Brain microvascular endothelial cell (primary cell): ENCODE results near the gene DUSP23.

ENCODE experiments used
- DNase-seq: peaks from one replicate; pipeline ENCODE4 v3.0.0-alpha.2; 2020
- H3K27ac ChIP-seq: fragments of 250-450 bp; sonication (Bioruptor Pico); 2 replicates; pipeline ENCODE4 v1.5.1; 2020; ENCODE audit warnings: mild to moderate bottlenecking, moderate library complexity
- H3K27me3 ChIP-seq: fragments of 250-450 bp; sonication (Bioruptor Pico); replicated peaks from 2 replicates; pipeline ENCODE4 v1.5.1; 2020; ENCODE audit warnings: mild to moderate bottlenecking
- H3K36me3 ChIP-seq: fragments of 250-450 bp; sonication (Bioruptor Pico); replicated peaks from 2 replicates; pipeline ENCODE4 v1.5.1; 2020; ENCODE audit warnings: mild to moderate bottlenecking
- H3K4me3 ChIP-seq: 2 replicates; pipeline ENCODE4 v1.5.1; 2011; ENCODE audit warnings: low read depth, mild to moderate bottlenecking, control low read depth, low read length, moderate library complexity
- in situ Hi-C: cut with HindIII; loops from 2 replicates; pipeline ENCODE4 v1.10.0; 2017; ENCODE audit warnings: low sequenced_read_pairs, low pct_ligation_motif_present
- TF ChIP-seq, protein P1 (sequence below): IDR thresholded peaks from 2 replicates; pipeline ENCODE4 v1.5.1; 2011; ENCODE audit warnings: low read depth, mild to moderate bottlenecking, moderate library complexity, low read length, control low read depth, inconsistent platforms; ENCODE audit errors: missing control alignments

Gene DUSP23

DNA sequence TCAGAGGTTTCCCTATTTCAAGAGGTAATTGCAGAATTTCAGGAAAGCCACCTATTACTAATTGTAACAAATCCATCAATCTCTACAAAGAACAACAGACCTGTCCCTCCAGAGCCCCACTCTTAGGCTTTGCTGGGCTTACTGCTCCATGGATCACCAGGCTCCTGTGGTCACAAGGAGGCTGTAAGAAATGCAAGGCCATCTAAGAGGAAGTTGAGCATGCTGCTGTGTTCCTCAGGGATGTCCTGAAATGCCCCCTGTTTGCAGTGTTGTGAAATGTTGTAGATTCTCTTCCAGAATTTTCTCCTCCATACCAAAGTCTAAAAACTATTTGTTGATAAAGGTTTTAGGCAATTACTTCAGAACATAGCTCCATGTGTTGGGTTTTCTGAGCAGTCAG is 24.4 kb upstream of the DUSP23 start:
- Histone ChIP-seq H3K27me3 (no peaks in the 10 kb centered on the region), H3K4me3 (no peak overlapping the region), H3K27ac (no peak overlapping the region), H3K36me3 (no peaks in the 10 kb centered on the region)
- DNase-seq, result no peak
- in situ Hi-C loops, result no loop called here
- TF ChIP-seq, protein P1, sequence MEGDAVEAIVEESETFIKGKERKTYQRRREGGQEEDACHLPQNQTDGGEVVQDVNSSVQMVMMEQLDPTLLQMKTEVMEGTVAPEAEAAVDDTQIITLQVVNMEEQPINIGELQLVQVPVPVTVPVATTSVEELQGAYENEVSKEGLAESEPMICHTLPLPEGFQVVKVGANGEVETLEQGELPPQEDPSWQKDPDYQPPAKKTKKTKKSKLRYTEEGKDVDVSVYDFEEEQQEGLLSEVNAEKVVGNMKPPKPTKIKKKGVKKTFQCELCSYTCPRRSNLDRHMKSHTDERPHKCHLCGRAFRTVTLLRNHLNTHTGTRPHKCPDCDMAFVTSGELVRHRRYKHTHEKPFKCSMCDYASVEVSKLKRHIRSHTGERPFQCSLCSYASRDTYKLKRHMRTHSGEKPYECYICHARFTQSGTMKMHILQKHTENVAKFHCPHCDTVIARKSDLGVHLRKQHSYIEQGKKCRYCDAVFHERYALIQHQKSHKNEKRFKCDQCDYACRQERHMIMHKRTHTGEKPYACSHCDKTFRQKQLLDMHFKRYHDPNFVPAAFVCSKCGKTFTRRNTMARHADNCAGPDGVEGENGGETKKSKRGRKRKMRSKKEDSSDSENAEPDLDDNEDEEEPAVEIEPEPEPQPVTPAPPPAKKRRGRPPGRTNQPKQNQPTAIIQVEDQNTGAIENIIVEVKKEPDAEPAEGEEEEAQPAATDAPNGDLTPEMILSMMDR, result no peak

DNA sequence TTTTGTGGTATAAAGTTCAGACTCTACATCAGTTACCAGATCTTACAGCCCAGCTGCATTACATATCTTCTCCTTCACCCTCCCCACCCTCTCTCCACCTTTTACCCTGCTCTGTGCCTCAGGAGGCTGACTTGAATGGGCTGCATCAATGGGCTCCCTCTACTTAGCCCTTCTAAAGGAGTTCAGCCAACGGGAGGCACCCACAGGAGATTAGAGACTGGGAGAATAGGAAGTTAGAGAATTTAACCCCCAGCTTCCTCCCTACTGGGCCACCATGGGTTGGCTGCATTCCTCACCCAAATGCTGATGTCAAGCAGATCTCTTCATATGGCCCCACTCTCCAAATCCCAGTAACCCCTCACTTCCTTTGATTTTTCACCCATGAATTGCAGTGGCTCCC is 17.1 kb upstream of the DUSP23 start:
- no peaks in the 10 kb centered on the region for H3K27me3 ChIP-seq
- no peak overlapping the region for H3K4me3 ChIP-seq
- H3K36me3 ChIP-seq, result no peaks in the 10 kb centered on the region
- DNase-seq, result no peak
- TF ChIP-seq, protein P1, result no peak
- in situ Hi-C loops, result no loop called here
- no peak overlapping the region for H3K27ac ChIP-seq

DNA sequence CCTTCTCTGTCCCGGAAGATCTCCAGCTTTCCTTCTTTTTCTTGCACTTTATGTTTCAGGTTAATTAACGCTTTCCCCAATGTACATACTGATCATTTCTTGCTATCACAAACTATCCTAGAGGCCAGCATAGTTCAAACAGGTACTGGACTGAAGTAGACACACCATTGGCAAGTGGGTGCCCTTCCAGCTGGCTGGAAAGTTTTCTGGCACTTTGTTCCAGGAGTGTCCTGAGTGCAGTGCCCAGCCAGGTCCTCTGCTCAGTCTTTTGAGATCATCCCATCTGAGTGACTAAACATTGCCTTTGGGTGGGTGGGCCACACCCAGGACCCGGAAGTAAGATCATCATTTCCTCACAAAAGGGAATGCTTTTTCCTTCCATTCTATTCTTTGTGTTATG is 15.0 kb upstream of the DUSP23 start:
- no peak overlapping the region for H3K27ac ChIP-seq
- in situ Hi-C loops, result no loop called here
- H3K4me3 ChIP-seq, result no peak overlapping the region
- TF ChIP-seq, protein P1, result no peak
- no peaks in the 10 kb centered on the region for H3K27me3 ChIP-seq
- no peak for DNase-seq
- no peaks in the 10 kb centered on the region for H3K36me3 ChIP-seq

DNA sequence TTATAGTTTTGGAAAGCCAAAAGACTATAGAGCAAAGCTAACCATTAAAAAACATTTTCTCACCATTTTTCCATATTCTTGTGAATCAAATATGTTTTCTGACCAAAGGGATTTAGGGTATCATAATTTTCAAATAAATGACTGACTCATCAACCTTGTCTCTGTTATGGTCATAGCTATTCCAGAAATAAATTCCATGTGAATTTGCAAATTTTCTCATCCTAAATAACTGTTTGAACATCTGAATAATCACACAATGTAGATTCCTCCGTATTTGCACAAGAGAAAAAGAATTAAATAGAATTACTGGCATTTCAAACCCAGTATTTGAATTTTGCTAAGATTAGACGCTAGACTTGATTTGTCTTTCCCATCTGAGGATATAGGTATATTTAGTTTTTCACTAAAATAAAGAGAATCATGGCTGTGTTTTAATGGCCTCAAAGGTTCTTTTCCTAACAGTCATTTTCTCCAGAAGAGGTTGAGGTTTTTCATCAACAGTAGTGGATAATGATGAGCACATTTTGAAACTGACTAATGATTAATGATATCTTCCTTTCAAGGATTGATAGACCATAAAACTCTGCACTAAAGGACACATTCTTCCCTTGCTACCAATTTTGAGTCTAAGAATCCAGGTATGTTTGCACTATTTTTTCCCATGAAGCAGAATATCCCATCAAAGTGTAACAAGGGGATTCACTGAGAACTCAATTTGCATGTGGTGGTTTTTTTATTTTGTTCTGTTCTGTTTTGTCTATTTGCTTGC is 9.5 kb upstream of the DUSP23 start:
- Histone ChIP-seq H3K27ac (no peak overlapping the region), H3K36me3 (no peaks in the 10 kb centered on the region), H3K4me3 (no peak overlapping the region), H3K27me3 (no peaks in the 10 kb centered on the region)
- DNase-seq, result no peak
- in situ Hi-C loops, result no loop called here
- TF ChIP-seq, protein P1, result no peak

DNA sequence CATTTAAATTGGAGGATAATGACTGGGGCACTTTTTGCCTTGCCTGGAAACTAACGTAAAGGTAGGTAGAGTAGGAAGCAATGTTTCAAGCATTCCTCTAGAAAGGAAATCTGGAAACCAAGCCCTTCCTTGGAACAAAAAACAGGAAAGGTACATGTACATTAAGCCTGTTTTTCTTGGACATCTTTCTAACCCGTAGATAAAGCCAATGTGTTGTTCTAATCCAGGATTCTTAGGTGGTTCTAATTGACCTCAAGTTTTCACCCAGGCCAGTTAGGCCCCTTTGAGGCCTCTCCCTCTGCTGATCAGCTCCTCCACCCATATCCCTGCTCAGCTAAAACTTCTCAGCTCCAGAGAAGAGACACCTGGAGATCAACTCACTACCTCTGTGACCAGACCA is 6.3 kb upstream of the DUSP23 start:
- no peak for DNase-seq
- no peak overlapping the region for H3K4me3 ChIP-seq
- TF ChIP-seq, protein P1, result no peak
- in situ Hi-C loops, result no loop called here
- no peaks in the 10 kb centered on the region for H3K27me3 ChIP-seq
- H3K36me3 ChIP-seq, result no peaks in the 10 kb centered on the region
- no peak overlapping the region for H3K27ac ChIP-seq

DNA sequence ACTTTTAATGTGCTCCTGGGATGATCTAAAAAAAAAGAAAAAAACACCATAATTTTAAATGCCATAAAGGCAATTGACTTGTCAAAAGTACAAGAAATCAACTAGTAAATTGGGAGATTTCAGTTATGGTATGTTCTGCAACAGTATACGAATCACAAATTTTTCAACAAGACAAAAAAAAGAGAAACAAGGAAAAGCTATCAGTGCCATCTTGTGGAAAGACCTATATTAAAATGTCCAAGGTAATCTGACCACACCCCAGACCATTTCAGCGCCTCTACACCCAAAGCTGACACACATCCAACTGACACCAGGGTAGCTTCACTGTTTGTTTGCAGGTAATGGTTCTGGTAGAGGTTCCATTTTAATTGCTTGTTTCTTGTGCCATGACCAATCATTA is 5.0 kb upstream of the DUSP23 start:
- TF ChIP-seq, protein P1, result no peak
- no peak overlapping the region for H3K4me3 ChIP-seq
- in situ Hi-C loops, result no loop called here
- H3K36me3 ChIP-seq, result no peaks in the 10 kb centered on the region
- DNase-seq, result no peak
- no peak overlapping the region for H3K27ac ChIP-seq
- H3K27me3 ChIP-seq, result no peaks in the 10 kb centered on the region
